ENCODE data around the gene APAF1. TPM values are rescaled to one million over a fixed set of nuclear protein-coding genes. Genes with fewer than 3 reads are reported as not detected.

Gene APAF1
- total RNA-seq, 1 experiment from 2014 or later = 10.1 TPM

GRCh38 chr12:98644433-98644711 is 718 bp upstream of the APAF1 start:
- H2AFZ ChIP-seq (ENCODE audit: low read length) = peak overlapping the region; percentile 98
- POLR2A ChIA-PET (ENCODE audit: unreplicated experiment) = interaction anchor here (1.2 kb wide), 1 partner anchor 51 kb away, joined by 3 read pairs; the partner anchor contains the start of gene SLC25A3
- H3K9ac ChIP-seq (ENCODE audit: low read length) = peak overlapping the region; percentile 74
- no peaks in the 10 kb centered on the region for H4K20me1 ChIP-seq (ENCODE audit: low read length)
- CTCF ChIA-PET = no interaction called here
- ATAC-seq = peak; percentile 36
- H3K79me2 ChIP-seq (ENCODE audit: low read length) = peaks cover 49% of the 10 kb centered on the region
- no peaks in the 10 kb centered on the region; the same call in 1 of the 2 replicates for H3K36me3 ChIP-seq (ENCODE audit: low read depth, low read length)
- no peaks in the 10 kb centered on the region for H3K27me3 ChIP-seq (ENCODE audit: low read length)
- intact Hi-C loops (cut with micrococcal nuclease) = loop anchor here (2.0 kb wide), 1 partner anchor 142 kb away; no protein-coding TSS in a partner anchor
- H3K9me2 ChIP-seq (replicated peaks; ENCODE audit: low read length) = no peaks in the 10 kb centered on the region
- DNase-seq = no peak
- no peaks in the 10 kb centered on the region for H3K9me3 ChIP-seq (ENCODE audit: low read length)
- H3K27ac ChIP-seq (ENCODE audit: low read length) = peak overlapping the region; percentile 51
- peak overlapping the region; percentile 81 for H3K4me2 ChIP-seq (ENCODE audit: low read length)
- H3K4me1 ChIP-seq (ENCODE audit: insufficient read depth, low read length) = peaks cover 6% of the 10 kb centered on the region
- peak overlapping the region; percentile 88 for H3K4me3 ChIP-seq (ENCODE audit: low read length)
- no TSS peak for BruUV-seq (replicated peaks)
- TF ChIP-seq, protein P1, sequence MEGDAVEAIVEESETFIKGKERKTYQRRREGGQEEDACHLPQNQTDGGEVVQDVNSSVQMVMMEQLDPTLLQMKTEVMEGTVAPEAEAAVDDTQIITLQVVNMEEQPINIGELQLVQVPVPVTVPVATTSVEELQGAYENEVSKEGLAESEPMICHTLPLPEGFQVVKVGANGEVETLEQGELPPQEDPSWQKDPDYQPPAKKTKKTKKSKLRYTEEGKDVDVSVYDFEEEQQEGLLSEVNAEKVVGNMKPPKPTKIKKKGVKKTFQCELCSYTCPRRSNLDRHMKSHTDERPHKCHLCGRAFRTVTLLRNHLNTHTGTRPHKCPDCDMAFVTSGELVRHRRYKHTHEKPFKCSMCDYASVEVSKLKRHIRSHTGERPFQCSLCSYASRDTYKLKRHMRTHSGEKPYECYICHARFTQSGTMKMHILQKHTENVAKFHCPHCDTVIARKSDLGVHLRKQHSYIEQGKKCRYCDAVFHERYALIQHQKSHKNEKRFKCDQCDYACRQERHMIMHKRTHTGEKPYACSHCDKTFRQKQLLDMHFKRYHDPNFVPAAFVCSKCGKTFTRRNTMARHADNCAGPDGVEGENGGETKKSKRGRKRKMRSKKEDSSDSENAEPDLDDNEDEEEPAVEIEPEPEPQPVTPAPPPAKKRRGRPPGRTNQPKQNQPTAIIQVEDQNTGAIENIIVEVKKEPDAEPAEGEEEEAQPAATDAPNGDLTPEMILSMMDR (conservative IDR thresholded peaks at IDR 0.05; ENCODE audit: low read depth, low read length) = peak; percentile 19; the same call in 1 of the 2 replicates
- TF ChIP-seq EZH2phosphoT487 (IDR thresholded peaks at IDR 0.05; ENCODE audit: borderline replicate concordance, low read length) (no peak), EZH2 (IDR thresholded peaks at IDR 0.05; ENCODE audit: low read length, unreplicated experiment) (no peak)
- no peaks in the 10 kb centered on the region for H3F3A ChIP-seq (ENCODE audit: low read length, unreplicated experiment)

- DNase-seq = peak; percentile 18
- no peak for TF ChIP-seq EZH2phosphoT487 (IDR thresholded peaks at IDR 0.05; ENCODE audit: borderline replicate concordance, low read length)
- TF ChIP-seq, protein P1 (conservative IDR thresholded peaks at IDR 0.05; ENCODE audit: low read depth, low read length) = no peak
- no peak for TF ChIP-seq EZH2 (IDR thresholded peaks at IDR 0.05; ENCODE audit: low read length, unreplicated experiment)
- Histone ChIP-seq H3K79me2 (ENCODE audit: low read length) (peaks cover 49% of the 10 kb centered on the region), H3K9me3 (ENCODE audit: low read length) (no peaks in the 10 kb centered on the region), H3K9ac (ENCODE audit: low read length) (peak overlapping the region; percentile 68), H2AFZ (ENCODE audit: low read length) (peak overlapping the region; percentile 98), H3F3A (ENCODE audit: low read length, unreplicated experiment) (no peaks in the 10 kb centered on the region), H3K4me1 (ENCODE audit: insufficient read depth, low read length) (peaks cover 6% of the 10 kb centered on the region), H3K27me3 (ENCODE audit: low read length) (no peaks in the 10 kb centered on the region), H3K27ac (ENCODE audit: low read length) (no peak overlapping the region), H3K4me3 (ENCODE audit: low read length) (peak overlapping the region; percentile 88), H3K9me2 (replicated peaks; ENCODE audit: low read length) (no peaks in the 10 kb centered on the region), H3K4me2 (ENCODE audit: low read length) (peak overlapping the region; percentile 81), H4K20me1 (ENCODE audit: low read length) (no peaks in the 10 kb centered on the region), H3K36me3 (ENCODE audit: low read depth, low read length) (no peaks in the 10 kb centered on the region; the same call in 1 of the 2 replicates)
- intact Hi-C loops (cut with micrococcal nuclease) = loop anchor here (1.0 to 2.0 kb wide), 4 partner anchors 9 to 229 kb away; partner anchors contain the start of gene SLC25A3
- no TSS peak for BruUV-seq (replicated peaks)
- ATAC-seq = peak; percentile 4
- CTCF ChIA-PET = interaction anchor here (1.0 kb wide), 1 partner anchor 39 kb away, joined by 4 read pairs; no protein-coding TSS in a partner anchor
- POLR2A ChIA-PET (ENCODE audit: unreplicated experiment) = no interaction called here
Measured at GRCh38 chr12:98645572-98646067, 530 bp downstream of the APAF1 start.
